ENCODE results near the gene BLTP3A.
"Not testable (repeated sequence)": the region's sequence is repeated elsewhere in the genome, so short reads cannot be mapped to it uniquely, and the experiment has no call there.

BLTP3A gene

DNA sequence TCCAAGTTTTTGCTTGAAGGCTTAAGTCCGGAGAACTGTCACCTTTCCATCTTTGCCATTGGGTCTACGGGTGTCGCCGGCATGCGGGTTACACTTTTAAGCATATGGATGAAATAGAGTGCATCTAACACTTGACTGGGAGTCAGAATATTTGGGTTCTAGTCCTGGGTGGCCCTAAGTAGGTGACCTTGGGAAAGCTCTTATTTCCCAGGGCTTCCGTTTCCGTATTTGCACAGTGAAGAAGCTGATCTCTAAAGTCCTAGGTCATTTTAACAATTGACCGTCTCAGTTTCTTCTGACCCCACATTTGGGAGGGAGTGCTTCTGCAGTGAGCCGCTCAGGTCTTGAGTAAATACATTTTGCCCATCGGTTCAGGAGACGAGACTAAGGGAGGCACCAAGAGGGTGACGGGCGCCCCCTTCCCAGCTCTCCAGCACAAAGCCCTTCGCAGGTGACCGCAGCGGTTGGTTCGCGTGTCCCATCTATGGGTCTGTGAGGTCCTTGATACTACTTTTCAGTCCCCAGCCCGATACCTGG is 651 bp upstream of the BLTP3A start:
- DNase-seq (ENCODE audit: low spot score) = peak; percentile 69

DNA sequence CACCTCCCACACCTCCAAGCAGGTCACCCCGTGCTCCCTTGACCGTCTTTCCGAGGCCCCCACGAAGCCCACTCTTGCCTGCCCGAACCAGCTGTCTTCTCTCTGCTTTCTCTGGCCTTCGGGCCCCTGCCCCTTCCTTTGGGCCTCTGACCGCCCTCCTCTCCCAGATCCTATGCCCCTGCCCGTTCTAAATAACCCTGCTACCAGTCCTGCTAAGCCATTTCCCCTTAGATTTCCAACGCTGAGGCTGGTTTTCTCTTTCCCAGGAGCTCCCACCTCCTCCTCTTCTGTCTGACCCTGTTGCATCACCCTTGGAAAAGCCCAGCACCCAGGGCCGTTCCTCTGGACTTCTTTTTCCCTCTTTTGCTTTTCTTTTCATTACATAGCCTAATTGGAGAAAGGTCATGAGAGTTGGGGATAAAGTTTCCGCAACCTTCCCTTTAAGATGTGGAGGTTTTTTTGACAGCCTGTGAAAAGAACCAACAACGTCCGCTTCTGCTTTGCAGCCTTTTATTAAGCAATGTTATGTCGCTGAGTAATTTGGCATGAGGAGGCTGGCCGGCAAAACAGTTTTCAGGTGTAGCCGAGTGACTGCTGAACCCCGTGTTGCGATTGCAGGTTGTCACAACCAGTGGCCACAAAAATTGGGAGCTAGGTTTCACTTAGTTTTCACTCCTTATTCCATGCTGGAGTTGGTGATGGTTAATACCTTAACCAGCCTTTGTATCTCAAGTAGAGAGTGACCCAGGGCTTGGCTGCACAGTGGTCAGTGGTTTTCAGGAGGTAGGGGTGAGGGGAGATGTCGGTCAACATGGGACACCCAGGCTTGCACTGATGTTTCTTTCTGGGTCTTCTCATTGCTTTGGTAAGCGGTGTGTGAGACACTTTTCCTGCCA is 970 bp downstream of the BLTP3A start:
- peak; percentile 13 for DNase-seq (ENCODE audit: low spot score)

DNA sequence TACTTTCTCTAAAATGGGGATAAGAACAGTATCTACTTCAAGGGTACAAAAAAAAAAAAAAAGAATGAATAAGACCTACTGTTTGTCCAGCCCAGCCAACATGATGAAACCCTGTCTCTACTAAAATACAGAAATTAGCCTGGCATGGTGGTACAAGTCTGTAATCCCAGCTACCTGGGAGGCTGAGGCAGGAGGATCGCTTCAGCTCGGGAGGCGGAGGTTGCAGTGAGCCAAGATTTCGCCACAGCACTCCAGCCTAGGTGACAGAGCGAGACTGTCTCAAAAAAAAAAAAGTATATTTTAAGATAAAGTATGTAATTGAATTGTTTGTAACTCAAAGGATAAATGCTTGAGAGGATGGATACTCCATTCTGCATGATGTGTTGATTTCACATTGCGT is 2.0 kb downstream of the BLTP3A start:
- no peak for DNase-seq (ENCODE audit: low spot score)

DNA sequence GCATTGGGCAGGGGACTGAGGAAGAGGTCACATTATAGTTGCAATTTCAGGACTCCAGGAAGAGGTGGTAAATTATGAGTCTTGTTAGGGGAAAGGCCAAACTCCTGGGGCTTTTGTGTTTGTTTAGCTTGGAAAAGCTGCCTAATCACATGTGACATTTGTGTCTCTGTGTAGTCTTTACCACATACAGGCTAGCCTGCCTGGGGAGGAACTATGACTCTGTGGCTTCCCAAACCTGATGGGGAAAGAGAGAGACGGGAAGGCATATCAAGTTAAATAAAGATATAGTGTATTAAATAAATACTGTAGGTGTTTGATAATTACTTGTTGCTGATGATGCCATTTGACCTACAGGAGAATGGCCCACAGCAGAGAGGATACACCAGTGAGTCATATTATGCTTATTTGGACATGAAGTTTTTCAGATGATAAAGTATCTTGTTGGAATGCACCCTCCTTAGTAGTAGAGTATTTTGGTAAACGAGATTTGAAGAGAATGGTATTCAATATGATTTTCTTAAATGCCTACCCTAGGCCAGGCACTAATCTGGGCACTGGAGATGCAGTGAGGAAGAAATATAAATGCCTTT is 4.0 kb downstream of the BLTP3A start:
- no peak for DNase-seq (ENCODE audit: low spot score)

DNA sequence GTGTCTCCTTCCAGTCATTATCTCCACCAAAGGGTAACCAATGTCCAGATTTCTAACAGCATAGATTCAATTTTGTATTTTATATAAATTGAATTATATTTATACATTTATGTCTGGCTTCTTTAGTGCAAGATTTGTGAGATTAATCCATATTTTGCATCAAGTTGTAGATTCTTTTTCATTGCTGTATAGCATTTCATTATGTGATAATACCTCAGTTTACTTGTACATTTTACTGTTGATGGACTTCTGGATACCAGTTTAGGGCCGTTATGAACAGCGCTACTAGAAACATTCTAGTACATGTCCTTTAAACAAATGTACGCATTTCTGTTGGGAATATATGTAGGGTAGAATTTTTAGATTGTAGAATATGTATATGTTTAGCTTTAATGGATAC is 6.2 kb downstream of the BLTP3A start:
- no peak for DNase-seq (ENCODE audit: low spot score)

DNA sequence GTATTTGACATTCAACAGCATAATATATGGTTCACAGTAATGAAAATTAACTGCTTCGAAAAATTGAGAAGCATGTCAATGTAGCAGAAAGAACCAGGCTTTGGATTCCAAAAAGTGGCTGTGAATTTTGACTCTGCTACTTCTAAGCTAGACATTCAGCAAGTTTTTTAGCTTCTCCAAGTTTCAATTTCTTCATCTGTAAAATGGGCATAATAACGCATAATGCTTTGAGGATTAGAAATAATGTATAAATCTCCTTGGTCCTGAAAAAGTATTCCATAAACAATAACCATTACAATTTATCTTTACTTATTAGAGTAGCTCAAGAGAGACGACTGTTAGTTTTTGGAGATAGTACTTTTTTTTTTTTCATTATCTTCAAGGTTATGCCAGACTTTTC is 7.7 kb downstream of the BLTP3A start:
- no peak for DNase-seq (ENCODE audit: low spot score)

DNA sequence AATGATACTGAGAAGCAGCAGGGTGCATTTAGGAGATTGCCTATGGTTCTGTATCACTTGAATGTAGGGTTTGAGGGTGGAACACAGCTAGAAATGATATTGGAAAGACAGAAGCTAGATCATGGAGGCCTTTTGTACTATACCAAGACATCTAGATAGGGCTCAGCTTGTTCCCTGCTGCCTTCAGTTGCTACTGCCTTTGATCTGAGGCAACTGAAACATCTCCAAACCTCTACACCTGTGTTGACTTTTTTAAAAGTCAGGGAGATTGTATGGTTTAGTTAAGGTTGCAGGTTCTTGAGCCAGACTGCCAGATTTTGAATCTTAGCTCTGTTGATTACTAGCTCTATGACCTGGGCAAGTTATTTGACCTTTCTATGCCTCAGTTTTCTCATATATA is 12.7 kb downstream of the BLTP3A start:
- no peak for DNase-seq (ENCODE audit: low spot score)

DNA sequence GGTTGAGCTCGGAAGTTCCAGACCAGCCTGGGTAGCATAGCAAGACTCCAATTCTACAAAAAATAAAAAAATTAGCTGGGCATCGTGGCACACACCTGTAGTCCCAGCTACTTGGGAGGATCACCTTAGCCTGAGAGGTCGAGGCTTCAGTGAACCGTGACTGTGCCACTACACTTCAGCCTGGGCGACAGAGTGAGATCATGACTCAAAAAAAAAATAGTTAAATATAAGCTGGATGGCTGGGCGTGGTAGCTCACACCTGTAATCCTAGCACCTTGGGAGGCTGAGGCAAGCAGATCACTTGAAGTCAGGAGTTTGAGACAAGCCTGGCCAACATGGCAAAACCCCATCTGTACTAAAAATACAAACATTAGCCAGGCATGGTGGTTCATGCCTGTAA is 13.2 kb downstream of the BLTP3A start:
- not testable (repeated sequence) for DNase-seq (ENCODE audit: low spot score)

DNA sequence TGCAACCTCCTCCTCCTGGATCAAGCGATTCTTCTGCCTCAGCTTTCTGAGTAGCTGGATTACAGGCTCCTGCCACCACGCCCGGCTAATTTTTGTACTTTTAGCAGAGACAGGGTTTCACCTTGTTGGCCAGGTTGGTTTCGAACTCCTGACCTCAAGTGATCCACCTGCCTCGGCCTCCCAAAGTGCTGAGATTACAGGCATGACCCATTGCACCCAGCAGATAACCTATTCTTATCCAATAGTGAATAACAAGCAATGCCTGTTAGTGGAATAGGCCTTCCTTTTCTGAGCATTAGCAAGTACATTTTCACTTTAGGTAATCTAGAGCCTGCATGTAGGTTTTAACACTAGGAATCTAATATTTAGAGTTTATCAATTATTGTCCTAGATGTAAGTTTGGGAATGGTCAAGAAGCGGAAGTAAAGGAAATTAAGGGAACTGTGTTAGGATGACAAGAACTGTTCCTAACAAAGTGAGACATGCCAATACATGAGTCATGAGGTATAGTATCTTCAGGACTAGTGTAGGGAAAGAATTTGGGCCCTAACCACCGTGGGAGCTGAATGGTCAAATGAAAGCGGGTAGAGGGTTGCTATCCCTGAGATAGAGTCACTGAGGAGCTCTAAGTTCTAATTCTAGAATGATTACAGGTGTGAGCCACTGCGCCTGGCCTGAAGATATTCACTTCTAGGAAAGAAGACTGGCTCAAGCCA is 15.0 kb downstream of the BLTP3A start:
- DNase-seq (ENCODE audit: low spot score) = no peak

DNA sequence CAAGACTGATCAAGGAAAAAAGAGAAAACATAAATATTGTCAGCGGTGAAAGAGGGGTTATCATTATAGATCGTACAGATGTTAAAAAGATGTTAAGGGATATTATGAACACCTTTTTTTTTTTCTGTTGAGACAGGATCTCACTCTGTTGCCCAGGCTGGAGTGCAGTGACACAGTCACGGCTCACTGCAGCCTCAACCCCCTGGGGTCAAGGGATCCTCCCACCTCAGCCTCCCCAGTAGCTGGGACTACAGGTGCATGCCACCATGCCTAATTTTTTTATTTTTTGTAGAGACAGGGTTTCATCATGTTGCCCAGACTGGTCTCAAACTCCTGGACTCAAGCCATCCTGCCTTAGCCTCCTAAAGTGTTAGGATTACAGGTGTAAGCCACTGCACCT is 16.6 kb downstream of the BLTP3A start:
- DNase-seq (ENCODE audit: low spot score) = not testable (repeated sequence)

DNA sequence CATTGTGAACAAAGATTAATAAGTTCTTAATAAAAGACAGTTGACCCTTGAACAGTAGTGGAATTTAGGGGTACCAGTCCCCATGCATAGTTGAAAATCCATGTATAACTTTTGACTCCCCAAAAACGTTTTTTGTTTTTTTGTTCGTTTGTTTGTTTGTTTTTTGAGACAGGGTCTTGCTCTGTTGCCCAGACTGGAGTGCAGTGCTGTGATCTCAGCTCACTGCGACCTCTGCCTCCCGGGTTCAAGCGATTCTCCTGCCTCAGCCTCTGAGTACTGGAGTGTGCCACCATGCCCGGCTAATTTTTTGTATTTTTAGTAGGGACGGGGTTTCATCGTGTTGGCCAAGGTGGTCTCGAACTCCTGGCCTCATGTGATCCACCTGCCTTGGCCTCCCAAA is 17.5 kb downstream of the BLTP3A start:
- not testable (repeated sequence) for DNase-seq (ENCODE audit: low spot score)

DNA sequence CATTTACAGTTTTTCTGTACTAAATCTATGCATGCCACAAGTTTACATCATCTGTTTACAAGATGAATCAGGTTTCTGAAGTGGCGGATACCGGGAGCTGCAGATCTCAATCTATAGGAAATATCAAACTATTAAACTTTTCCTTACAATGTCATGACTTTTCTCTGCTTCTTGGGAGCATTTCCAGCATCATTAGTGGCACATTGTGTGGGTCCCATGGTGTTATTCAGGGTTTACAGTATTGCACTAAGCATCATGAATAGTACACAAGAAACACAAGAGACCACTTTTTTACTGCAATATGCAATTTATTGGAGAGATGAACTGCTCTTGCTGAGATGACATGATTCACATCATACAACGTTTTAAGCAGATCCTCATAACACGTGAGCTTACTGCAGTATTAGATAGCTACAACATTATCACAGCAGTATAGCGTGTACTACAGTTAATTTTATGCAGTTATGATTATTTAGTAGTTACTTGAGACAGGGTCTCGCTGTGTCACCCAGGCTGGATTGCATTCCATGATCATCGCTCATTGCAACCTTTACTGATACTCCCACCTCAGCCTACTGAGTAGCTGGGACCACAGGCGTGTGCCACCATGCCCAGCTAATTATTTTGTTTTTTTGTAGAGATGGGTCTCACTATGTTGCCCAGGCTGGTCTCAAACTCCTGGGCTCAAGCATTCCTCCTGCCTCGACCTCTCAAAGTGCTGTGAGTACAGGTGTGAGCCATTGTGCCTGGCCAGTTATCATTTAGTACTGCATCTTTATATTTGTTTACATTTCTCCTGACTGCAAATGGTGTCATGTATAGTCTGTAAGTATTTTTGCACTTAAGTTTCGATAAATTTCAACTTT is 18.4 kb downstream of the BLTP3A start:
- no peak for DNase-seq (ENCODE audit: low spot score)

DNA sequence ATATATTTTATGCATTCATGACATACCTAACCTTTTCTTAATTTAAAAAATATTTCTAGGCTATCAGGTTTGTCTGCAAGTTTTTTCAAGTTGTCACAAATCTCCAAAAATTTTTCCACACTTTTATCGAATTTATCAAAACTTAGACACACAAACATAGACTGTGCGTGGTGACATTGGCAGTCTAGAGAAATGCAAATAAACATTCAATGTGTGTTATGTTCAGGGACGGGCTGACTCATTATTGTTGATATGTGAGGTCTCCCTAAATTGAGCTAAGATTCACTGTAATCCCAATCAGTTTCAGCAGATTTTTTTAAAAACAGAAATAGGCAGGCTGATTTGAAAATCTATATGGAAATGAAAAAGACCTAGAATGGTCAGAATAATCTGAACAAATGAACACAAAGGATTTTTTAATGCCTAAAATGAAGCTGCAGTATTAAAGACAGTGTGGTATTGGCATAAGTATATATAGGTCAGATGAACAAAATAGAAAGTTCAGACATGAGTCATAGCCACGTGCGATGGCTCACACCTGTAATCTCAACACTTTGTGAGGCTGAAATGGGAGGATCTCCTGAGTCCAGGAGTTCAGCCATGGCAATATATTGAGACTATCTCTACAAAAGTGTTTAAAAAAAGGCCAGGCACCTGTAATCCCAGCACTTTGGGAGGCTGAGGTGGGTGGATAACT is 19.2 kb downstream of the BLTP3A start:
- no peak for DNase-seq (ENCODE audit: low spot score)

DNA sequence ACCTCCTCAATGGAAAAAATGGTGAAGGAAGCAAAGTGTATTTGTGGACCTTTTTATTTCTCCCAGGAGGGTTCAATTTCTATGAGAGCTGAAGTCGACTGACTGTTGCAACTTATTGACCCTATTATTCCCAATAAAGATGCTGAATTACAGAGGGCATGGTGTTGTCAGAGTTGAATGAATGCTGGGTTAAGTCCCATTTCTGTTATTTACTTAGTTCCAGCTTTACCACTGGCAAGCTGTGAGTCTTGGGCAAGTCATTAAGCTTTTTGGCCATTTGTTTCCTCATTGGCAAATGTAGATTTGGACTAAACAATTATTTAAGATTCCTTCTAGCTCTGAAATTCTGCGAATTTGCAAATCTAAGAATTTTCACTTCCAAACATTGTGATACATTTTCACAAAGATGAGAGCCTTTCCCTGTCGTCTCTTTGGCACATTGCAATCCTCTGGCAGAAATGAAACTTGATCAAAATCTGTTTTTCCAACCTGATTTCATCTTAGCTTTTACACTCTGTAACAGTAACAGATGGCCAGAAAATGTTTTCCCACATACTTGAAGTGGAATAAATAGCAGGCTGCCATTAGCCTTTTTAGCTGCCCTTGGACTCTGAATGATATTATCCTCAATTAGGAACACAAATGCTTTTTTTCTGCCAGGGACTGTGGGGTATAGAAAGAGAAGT is 21.3 kb downstream of the BLTP3A start:
- no peak for DNase-seq (ENCODE audit: low spot score)

DNA sequence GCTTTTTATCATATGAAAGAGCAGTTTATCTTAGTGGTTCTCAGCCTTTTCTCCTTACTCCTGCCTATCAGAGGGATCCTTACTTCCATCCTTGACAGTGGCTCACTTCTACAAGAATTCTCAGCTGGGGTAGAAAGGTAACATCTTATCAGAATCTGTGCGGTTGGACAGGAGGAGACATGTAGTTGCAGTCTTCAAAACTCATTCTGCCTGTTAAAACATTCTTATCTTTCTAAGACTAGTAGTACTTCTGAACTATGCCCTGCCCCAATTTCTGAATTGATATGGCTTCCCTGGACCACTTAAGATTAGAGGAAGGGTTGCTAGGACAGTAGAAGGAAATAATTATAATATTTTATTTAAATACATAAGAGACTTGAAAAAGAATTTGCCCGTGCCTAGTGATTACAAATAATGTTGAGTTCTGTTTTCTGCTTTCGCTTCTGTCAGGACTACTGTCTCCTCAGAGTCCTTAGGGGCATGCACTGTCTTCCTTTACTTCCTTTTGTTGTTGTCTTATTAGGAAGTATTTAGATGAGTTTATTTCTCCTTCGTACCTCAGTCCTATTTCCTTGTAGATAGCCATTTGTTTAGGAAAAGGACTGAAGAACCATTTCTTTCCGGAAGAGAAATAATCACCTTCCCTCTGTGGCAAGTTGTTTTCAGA is 24.9 kb downstream of the BLTP3A start:
- DNase-seq (ENCODE audit: low spot score) = no peak

DNA sequence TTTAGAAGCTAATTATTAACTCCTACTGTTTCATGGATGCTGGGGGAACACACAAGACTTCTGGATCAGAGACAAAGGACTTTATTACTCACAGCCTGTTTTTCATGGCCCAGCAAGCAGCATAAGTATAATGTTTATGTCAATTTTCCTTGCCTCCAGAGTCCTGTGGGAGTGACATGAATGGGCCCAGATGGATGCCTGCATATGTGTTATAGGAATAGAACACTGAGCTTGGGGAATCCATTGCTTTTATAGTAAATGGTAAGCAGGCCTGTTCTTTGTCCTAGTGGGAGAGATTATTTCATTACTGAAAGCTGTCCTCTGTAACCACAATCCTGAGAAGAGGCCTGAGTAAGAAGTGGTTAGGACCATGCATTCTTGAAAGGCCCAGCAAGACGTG is 25.6 kb downstream of the BLTP3A start:
- no peak for DNase-seq (ENCODE audit: low spot score)

DNA sequence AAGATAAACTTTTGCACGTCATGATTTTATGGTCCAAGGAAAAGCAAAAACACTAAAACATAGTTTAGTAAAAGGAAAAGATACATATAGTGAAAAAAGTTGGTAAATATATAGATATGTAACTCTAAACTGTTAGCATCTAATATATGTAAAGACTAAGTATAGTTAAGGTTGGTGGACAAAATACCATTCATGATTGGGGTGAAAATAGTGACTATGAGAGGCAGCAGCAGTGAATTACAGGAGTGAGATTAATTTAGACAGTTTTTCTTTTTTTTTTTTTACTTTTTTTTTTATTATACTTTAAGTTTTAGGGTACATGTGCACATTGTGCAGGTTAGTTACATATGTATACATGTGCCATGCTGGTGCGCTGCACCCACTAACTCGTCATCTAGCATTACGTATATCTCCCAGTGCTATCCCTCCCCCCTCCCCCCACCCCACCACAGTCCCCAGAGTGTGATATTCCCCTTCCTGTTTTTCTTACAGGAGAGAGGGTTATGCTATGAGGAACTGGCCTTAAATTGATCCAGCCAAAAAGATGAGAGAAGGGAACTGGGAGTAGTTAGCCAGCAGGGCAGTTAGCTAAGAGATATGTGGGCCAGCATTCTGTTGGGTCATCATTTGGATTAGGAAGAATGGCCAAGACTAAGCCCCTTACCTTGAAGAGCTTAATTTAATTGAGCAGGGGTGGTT is 27.1 kb downstream of the BLTP3A start:
- DNase-seq (ENCODE audit: low spot score) = peak; percentile 21

DNA sequence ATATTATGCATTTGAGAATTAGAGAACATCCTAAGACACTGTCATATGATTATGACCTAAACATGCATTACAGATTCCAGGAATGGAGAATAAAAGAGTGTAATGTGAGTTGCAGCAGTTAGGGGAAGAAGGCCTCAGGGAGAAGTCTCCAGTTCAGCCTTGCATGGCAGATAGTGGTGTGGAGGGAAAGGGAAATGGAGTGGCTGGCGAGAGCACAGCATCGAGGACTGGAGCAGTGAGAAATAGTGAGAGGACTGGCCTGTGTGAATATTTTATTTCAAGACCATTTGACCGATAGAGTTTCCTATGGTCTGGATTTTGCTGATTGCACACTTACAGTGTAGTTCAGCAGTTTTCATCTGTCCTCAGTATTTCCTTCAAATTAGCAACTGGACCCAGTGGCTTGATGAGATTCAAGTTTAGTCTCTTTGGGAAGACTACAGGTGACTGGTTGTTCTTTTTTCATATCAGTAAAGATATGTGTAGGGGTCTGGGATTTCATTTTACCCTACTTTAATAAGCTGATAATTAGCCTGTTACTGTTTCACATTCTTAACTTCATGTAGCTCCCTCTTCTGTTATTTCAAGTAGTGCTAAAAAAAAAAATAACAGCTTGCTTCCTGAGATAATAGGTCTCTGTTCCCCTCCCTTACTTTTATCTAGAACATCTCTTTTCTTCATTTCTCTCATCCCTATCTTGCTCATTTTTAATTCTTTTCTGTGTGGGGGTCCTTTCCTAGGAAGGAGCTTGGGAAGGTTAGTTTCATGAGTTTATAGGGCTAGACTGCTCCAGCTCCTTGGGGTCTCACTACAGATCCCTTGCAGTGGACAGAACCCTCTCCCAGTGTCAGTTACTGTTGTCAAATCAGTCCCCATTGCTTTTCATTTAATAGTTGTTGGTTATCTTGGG is 27.9 kb downstream of the BLTP3A start:
- DNase-seq (ENCODE audit: low spot score) = no peak

Measured in globus pallidus (tissue), 1 donor.